CD4-positive, alpha-beta T cell treated with Interleukin-1 beta for 1 hour (primary cell): Measurements from ENCODE around the gene ENPP7.
"Not testable (repeated sequence)": the region's sequence is repeated elsewhere in the genome, so short reads cannot be mapped to it uniquely, and the experiment has no call there.

ENCODE experiments used
- DNase-seq, 2 donors: peaks; one replicate each; pipeline ENCODE4 v3.0.0-alpha.2; 2020 to 2022

ENPP7 gene

DNA sequence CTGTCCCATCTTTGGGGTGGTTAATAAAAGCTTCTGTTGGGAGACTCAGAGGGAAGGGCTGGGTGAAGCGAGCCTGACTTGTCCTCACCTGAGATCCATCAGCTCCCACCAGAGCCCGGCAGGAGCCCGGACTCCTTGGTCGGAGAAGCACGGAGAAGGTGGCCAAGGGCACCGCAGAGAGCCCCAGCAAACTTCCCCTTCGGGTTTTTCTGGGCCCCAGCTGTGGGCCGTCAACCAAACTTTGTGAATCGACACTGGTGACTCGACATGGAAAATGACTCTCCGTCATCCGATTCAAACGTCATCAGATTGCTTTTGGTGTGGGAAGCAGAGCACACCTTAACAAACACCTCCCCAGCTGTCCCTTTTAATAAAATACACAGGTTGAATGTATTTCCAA, 21.4 kb downstream of the ENPP7 start:
- DNase-seq, result no peak

DNA sequence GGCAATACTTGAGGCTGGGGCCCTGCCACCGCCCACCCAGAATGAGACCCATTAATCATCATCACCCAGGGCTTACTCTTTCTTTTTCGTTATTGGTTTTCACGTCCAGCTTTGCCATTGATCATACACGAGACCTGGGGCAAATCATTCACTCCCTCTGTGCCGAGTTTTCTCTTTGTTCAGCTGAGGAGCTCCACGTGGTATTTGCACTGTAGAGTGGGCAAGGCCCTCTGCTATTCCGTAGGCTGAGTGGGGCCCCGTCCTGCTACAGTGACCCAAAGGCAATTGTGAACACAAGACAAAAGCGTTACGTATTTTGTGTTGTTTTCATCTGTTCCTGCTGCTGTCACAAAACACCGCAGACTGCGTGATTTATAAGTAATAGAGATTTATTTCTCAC, 23.6 kb downstream of the ENPP7 start:
- DNase-seq, result no peak

- DNase-seq, result not testable (repeated sequence)
These were observed 24.2 kb downstream of the ENPP7 start for GRCh38 chr17:79754903-79755302.

DNA sequence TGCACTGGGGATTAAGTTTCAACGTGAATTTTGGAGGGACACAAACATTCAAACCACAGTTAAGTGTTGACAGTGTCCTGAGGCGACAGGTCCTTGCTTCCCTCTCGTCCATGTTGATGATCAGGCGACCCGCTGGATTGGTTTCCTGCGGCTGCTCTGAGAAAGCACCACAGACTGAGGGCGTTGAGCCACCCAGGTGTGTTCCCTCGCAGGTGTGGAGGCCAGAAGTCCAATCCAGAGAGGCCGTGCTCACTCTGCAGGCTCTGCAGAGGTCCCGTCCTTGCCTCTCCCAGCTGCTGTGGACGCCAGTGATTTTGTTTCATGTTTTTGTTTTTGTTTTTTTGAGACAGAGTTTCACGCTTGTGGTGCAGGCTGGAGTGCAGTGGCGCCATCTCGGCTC, 24.8 kb downstream of the ENPP7 start:
- no peak for DNase-seq

DNA sequence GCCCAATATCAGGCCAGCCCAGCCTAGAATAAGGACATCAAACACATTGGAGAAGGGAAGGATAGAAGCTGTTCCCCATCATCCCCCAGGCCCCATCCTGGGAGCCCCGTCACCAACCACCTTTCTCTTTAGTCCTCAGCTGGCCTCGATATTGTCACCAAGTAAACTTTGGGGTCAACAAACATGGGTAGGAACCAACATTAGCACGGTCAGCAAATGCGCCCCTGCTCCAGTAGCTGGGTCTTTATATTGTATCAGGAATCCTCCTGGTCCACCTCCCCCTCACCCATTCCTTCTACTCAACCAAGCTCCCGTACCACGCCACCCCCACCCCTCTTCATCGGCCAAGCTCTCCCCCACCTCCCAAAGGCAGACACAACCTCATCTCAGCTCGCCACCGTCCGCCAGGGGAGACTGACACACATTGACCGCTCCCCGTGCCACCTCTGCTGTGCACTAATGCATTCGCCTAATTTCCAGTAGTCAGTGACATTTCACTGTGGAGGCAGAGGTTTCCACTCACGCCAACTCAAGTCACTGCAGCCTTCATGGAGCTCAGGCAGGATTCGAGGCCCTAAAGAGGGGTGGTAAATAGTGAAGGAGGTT, 26.5 kb downstream of the ENPP7 start:
- no peak for DNase-seq

DNA sequence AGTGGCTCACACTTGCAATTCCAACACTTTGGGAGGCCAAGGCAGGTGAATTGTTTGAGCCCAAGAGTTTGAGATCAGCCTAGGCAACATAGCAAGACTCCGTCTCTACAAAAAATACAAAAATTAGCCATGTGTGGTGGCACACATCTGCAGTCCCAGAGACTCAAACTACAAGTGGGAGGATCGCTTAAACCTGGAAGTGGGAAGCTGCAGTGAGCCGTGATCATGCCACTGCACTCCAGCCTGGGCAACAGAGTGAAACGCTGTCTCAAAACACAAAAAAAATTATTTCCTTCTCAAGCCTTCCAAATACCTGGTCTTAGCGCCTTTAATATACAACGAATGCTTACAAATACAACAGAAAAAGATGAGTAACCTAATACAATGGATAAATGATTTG, 27.5 kb downstream of the ENPP7 start:
- DNase-seq, result no peak

GRCh38 chr17:79760197-79760906, 29.6 kb downstream of the ENPP7 start:
- no peak for DNase-seq

GRCh38 chr17:79761894-79762589, 31.3 kb downstream of the ENPP7 start:
- no peak for DNase-seq

DNA sequence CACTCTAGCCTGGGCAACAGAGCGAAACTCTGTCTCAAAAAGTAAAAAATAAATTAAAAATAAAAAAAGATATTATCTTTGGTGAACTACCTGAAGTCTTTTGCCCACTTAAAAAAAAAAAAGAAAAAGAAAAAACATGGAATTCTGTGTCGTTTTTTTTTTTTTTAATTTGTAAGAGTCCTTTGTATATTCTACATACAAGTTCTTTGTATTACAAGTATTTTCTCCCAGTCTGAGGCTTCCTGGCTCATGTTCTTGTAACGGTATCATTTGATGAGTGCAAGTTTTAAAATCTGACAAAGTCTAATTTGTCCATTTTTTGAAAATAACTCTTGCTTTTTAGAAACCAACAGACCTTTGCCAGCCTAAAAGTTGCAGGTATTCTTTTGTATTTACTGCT, 35.0 kb downstream of the ENPP7 start:
- DNase-seq, result no peak

DNA sequence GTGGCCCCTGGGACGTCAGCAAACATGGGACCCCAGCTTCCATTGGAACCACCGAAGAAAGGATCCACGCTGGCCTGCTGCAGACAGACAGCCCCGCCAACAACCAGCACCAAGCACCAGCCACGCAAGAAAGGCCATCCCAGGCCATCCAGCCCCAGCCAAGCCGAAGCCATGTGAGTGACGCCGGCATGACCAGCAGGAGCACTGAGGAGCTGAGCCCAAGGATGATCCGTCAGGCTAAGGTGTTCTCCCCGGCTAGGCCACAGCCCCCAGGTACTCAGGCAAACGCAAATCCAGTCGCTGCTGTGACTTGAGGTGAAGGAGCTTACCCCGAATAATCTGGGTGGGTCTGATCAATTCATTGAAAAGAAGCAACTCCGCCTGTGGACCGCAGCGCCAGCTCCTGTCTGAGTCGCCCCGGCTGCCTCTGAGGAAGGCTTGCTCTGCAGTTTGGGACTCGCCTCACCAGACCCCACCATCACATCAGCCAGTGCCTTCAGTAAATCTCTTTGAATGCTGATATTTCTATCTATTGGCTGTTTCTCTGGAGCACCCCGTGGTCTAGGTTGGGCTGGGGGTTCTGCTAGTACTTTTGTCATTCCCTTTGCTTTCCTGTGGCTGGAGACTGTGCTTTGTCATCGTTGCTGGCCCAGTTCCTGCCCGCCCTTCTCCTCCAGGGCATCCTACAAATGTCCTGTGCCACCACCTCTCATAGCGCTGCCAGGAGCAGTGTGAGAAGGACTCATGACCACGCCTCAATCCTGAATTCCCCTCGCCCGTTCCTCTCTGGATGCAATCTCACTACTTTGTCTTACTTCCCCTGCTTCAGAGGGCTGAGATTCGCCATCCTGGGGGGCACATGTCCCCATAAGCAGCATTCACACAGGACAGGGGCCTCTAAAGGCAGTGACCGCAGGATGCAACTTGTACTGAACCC, 39.1 kb downstream of the ENPP7 start:
- no peak for DNase-seq

DNA sequence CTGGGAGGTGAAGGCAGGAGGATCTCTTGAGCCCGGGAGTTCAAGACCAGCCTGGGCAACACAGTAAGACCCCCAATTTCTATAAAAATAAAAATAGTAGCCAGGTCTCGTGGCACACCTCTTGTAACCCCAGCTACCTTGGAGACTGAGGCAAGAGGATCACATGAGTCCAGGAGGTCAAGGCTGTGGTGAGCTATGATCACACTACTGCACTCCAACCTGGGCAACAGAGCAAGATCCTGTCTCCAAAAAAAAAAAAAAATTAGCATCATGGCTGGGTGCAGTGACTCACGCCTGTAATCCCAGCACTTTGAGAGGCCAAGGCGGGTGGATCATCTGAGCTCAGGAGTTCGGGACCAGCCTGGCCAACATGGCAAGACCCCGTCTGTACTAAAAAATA, 40.5 kb downstream of the ENPP7 start:
- no peak for DNase-seq

DNA sequence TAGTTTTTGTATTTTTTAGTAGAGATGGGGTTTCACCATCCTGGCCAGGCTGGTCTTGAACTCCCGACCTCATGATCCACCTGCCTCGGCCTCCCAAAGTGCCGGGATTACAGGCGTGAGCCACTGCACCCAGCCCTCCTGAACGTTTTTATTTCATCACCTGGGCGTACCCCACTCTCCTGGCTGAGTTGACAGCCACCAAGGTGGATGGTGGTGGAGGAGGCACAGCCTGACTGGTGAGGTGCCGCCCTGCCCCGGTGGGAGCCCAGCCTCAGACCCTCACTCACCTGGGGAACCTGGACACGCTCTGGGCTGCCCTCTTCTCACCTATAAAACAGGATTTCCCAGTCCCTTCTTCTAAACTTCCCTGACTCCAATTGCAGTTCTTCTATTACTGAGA, 42.0 kb downstream of the ENPP7 start:
- DNase-seq, result not testable (repeated sequence)

DNA sequence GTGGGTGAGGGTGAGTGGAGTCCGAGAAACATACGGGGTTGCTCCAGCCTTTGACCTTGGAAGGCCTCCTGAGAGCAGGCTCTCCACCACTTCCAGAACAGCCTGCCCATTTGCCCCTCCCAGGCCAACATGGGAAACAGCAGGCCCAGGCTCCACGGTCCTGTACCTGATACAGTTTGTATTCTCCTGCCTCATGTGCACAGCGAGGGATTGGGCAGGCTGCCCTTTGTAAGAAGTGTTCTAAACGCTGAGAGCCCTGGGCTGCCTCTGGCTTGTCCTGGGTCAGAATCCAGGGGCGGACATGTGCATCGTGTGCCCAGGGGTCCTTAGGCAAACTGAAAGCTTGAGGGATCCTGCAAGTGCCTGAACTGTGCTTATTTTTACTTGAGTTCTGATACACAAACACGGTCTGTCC, 43.8 kb downstream of the ENPP7 start:
- no peak for DNase-seq

GRCh38 chr17:79775632-79776031, 44.9 kb downstream of the ENPP7 start:
- DNase-seq, result no peak

GRCh38 chr17:79776376-79777119, 45.8 kb downstream of the ENPP7 start:
- no peak for DNase-seq

- DNase-seq, result peak in 1 of 2 donors; percentile 40
These were observed 46.6 kb downstream of the ENPP7 start for GRCh38 chr17:79777120-79777893.

DNA sequence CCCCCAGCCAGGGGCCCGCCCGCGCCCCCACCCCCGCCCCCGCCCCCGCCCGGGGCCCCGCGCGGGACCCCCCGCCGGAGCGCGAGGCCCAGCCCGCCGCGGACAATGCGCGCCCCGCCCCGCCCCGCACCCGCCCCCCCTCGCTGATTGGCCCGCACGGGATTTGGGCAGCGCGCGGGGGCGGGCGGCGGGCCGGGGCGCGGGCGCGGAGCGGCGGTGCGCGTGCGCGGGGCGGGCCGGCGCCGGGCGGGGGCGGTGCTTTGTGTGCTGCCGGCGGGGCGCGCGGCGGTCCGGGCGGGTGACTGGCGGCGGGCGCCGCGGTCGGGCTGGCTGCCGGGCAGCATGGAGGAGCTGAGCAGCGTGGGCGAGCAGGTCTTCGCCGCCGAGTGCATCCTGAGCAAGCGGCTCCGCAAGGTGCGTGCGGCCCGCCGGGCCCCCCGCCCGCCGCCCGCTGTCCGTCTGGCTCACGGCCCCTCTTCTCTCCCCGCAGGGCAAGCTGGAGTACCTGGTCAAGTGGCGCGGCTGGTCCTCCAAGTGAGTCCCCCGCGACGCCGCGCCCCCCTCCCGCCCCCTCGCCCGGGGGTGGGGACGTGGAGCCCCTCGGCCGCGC, 47.3 kb downstream of the ENPP7 start, which contains the start of gene CBX2:
Gene CBX2 (plus strand): TSS at position 255 of the 610 bp plus-strand sequence. CDS start 88 bp downstream, at position 343.
- peak; percentile 84 to 88 for DNase-seq

DNA sequence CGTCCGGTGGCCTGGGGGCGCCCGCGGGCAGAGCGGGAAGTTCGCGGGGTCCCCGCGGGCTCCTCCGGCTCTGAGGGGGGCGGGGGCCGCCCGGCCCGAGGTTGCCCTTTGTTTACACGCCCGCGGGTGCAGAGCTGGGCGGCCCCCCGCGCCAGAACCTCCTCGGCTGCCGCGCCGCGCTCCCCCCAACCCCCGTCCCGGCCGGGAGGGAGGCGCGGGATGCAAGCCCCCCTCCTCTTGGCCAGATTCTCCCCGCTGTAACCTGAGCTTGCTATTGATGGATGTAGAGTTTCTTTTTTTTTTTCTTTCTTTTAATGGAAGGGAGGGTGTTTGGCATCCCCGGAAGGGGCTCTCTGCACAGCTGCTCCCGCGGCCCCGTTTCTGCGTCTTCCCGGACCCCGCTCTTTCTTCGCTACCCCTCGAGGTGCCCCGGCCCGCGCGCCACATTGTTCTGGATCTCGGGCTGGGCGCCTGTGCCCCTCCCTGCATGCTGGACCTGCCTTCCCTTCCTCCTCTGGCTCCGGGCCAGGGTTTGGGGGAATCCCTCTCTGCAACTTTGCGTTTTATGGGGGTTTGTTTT, 47.9 kb downstream of the ENPP7 start:
- DNase-seq, result no peak

DNA sequence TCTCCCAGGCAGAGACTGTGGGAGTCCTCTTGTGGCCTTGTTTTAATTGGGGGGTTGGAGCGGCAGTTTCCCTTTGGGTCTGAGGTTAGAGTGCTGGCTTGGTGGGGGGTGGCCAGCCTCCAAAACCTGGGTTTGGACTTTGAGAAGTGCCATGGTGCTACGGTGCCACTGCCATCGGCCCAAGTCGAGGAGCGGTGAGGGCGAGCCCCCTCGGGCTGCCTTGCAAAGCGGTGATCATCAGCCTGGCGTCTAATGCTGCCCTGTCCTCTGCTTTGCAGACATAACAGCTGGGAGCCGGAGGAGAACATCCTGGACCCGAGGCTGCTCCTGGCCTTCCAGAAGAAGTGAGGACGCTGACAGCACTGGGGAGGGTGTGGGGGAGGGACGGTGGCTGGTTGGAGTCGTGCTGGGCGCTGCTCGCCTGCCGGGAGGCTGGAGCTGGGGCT, 48.4 kb downstream of the ENPP7 start:
- DNase-seq, result no peak

DNA sequence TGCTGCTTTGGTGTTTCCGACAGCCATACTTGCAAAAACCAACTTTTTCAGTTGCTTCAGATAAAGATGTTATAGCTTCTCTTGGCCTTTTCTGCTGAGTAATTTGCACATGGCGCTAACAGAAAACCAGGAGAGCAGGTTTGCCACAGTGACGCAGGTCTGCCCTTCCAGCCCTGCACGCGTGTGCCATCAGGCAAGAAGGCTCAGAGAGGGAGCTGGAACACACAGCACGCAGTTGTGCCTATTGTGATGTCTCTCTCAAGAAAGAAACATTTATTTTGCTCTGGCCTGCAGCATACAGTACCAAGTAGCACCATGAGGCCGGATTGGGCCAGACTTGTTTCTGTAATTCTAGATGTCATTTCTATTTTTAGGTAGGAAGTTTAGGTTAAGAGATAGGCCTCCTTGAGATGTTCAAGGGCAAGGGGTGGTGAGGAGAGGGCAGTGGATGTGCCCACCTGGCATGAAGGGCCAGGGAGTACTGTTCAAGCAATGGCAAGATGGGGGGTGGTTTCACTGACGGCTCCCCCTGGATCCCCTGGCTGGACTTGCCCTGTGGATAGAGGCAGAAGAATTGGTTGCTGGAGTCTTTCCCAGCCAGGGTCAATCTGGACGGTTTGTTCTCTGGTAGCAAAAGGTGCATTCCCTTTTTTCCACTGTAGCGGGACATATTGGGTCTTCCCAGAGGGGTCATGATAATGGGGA, 49.1 kb downstream of the ENPP7 start:
- no peak for DNase-seq
